ENCODE measurements around the gene PISD. TPM values are rescaled to one million over a fixed set of nuclear protein-coding genes. Genes with fewer than 3 reads are reported as not detected.

Gene PISD
- total and polyA plus RNA-seq, 2 donors (not counting 3 experiments of a cell fraction or from before 2014, with no cell fraction given): 53.4 to 58.0 TPM

DNA sequence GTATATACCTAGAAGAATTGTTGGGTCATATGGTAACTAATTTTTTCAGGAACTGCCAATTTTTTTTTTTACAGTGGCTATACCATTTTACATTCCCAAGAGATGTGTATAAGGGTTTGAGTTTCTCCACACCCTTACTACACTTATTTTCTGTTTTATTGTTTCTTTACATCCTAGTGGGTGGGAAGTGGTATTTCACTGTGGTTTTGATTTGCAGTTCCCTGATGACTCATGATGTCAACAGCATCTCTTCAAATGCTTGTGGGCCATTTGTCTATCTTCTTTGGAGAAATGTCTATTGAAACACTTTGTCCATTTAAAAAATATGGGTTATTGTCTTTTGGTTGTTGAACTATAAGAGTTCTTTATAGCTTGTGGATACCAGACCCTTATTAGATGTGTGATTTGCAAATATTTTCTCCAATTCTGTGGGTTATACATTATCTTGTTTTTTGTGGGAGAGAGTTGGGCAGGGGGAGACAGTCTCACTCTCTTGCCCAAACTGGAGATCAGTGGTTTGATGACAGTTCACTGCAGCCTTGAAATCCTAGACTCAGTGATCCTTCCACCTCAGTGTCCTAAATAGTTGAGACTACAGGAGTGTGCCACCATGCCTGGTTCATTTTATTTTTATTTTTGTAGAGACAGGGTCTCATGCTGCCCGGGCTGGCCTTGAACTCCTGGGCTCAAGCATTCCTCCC lies 30.3 kb upstream of the PISD start:
- Histone ChIP-seq H3K27ac (ENCODE audit: insufficient read depth, low read depth, low read length) (no peak overlapping the region), H2AFZ (ENCODE audit: low read depth, low read length) (no peak overlapping the region), H3K9ac (replicated peaks; ENCODE audit: extremely low read depth, insufficient read depth, low read length) (no peak overlapping the region), H3K36me3 (ENCODE audit: control insufficient read depth in 2 of 2, extremely low read depth in 1 of 2, insufficient read depth in 2 of 2, low read length in 2 of 2) (peaks cover 4 to 16% of the 10 kb centered on the region in 2 experiments), H3K79me2 (ENCODE audit: control insufficient read depth, insufficient read depth, low read length) (no peaks in the 10 kb centered on the region), H3K4me1 (ENCODE audit: control insufficient read depth, extremely low read depth, insufficient read depth, low read length) (peaks cover 3% of the 10 kb centered on the region), H3K4me2 (ENCODE audit: insufficient read depth, low read length) (no peak overlapping the region), H4K20me1 (replicated peaks; ENCODE audit: control insufficient read depth, extremely low read depth, insufficient read depth, low read length) (no peaks in the 10 kb centered on the region), H3K4me3 (replicated peaks in 1 of 3; ENCODE audit: insufficient read depth in 1 of 3, low read depth in 1 of 3, low read length in 3 of 3) (no peak overlapping the region), H3K9me1 (replicated peaks; ENCODE audit: control insufficient read depth, extremely low read depth, insufficient read depth, low read length) (no peaks in the 10 kb centered on the region), H3K27me3 (ENCODE audit: control insufficient read depth in 2 of 2, insufficient read depth in 2 of 2, low read length in 2 of 2) (no peaks in the 10 kb centered on the region), H3K9me3 (replicated peaks; ENCODE audit: control insufficient read depth, insufficient read depth, low read length) (no peaks in the 10 kb centered on the region)
- ChIA-PET CTCF (no interaction called here), POLR2A (no interaction called here)
- BruUV-seq (replicated peaks): no TSS peak
- FAIRE-seq: no peak
- intact Hi-C loops (cut with micrococcal nuclease) (no loop called here), dilution Hi-C loops (cut with MboI; ENCODE audit: extremely low pct_ligation_motif_present, low sequenced_read_pairs) (no loop called here)
- no peak for DNase-seq (ENCODE audit: low read depth, low spot score)
- TF ChIP-seq MAX (IDR thresholded peaks at IDR 0.05; ENCODE audit: insufficient read depth, insufficient read length) (no peak), FOS (IDR thresholded peaks at IDR 0.05; ENCODE audit: borderline replicate concordance, insufficient read depth, low read length) (peak; percentile 55), POLR2AphosphoS5 (IDR thresholded peaks at IDR 0.05; ENCODE audit: insufficient read depth, low read depth, low read length) (no peak), JUN (IDR thresholded peaks at IDR 0.05; ENCODE audit: borderline replicate concordance, insufficient read depth, insufficient read length, low read depth) (no peak), MYC (IDR thresholded peaks at IDR 0.05; ENCODE audit: low read depth, low read length) (no peak)

DNA sequence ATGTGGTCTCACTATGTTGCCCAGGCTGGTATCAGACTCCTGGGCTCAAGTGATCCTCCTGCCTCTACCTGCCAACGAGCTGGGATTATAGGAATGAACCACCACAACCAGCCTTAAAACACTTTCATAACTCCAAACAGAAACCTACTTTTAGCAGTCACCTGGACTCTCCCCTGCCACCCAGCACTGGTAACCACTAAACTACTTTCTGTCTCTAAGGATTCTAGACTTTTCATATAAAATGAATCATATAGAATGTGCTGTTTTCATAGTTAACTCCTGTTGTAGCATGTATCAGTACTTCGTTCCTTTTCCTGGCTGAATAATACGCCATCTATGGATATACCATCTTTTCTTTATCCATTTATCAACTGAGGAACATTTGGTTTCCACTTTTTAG lies 29.4 kb upstream of the PISD start:
- H3K36me3 ChIP-seq (ENCODE audit: control insufficient read depth in 2 of 2, extremely low read depth in 1 of 2, insufficient read depth in 2 of 2, low read length in 2 of 2): peaks cover 4 to 13% of the 10 kb centered on the region in 2 experiments
- H3K27me3 ChIP-seq (ENCODE audit: control insufficient read depth in 2 of 2, insufficient read depth in 2 of 2, low read length in 2 of 2): no peaks in the 10 kb centered on the region
- H3K27ac ChIP-seq (ENCODE audit: insufficient read depth, low read depth, low read length): no peak overlapping the region
- H3K4me1 ChIP-seq (ENCODE audit: control insufficient read depth, extremely low read depth, insufficient read depth, low read length): peaks cover 3% of the 10 kb centered on the region
- dilution Hi-C loops (cut with MboI; ENCODE audit: extremely low pct_ligation_motif_present, low sequenced_read_pairs): no loop called here
- no peak for TF ChIP-seq EZH2 (IDR thresholded peaks at IDR 0.05; ENCODE audit: borderline replicate concordance, low read depth, low read length, severe bottlenecking)
- TF ChIP-seq POLR2AphosphoS5 (IDR thresholded peaks at IDR 0.05; ENCODE audit: insufficient read depth, low read depth, low read length): no peak
- no peak for TF ChIP-seq MYC (IDR thresholded peaks at IDR 0.05; ENCODE audit: low read depth, low read length)
- no peak for TF ChIP-seq FOS (IDR thresholded peaks at IDR 0.05; ENCODE audit: borderline replicate concordance, insufficient read depth, low read length)
- no peak for TF ChIP-seq JUN (IDR thresholded peaks at IDR 0.05; ENCODE audit: borderline replicate concordance, insufficient read depth, insufficient read length, low read depth)
- no peak for TF ChIP-seq MAX (IDR thresholded peaks at IDR 0.05; ENCODE audit: insufficient read depth, insufficient read length)
- TF ChIP-seq GATA2 (IDR thresholded peaks at IDR 0.05; ENCODE audit: insufficient read depth, insufficient read length, low read depth, low read length): no peak
- no peak for TF ChIP-seq CTCF (IDR thresholded peaks at IDR 0.05; ENCODE audit: extremely low read depth in 1 of 2, insufficient read depth in 1 of 2, low read depth in 1 of 2, low read length in 2 of 2)
- no peak for TF ChIP-seq POLR2A (IDR thresholded peaks at IDR 0.05; ENCODE audit: low read depth, low read length)
- no peaks in the 10 kb centered on the region for H3K79me2 ChIP-seq (ENCODE audit: control insufficient read depth, insufficient read depth, low read length)
- no peaks in the 10 kb centered on the region for H4K20me1 ChIP-seq (replicated peaks; ENCODE audit: control insufficient read depth, extremely low read depth, insufficient read depth, low read length)
- H3K9ac ChIP-seq (replicated peaks; ENCODE audit: extremely low read depth, insufficient read depth, low read length): no peak overlapping the region
- POLR2A ChIA-PET: no interaction called here
- H3K9me1 ChIP-seq (replicated peaks; ENCODE audit: control insufficient read depth, extremely low read depth, insufficient read depth, low read length): no peaks in the 10 kb centered on the region
- no peak overlapping the region for H2AFZ ChIP-seq (ENCODE audit: low read depth, low read length)
- H3K4me3 ChIP-seq (replicated peaks in 1 of 3; ENCODE audit: insufficient read depth in 1 of 3, low read depth in 1 of 3, low read length in 3 of 3): no peak overlapping the region
- DNase-seq (ENCODE audit: low read depth, low spot score): no peak
- FAIRE-seq: no peak
- H3K9me3 ChIP-seq (replicated peaks; ENCODE audit: control insufficient read depth, insufficient read depth, low read length): no peaks in the 10 kb centered on the region
- intact Hi-C loops (cut with micrococcal nuclease): no loop called here
- CTCF ChIA-PET: interaction anchor here (1.5 kb wide), 1 partner anchor 26 kb away, joined by 5 read pairs; no protein-coding TSS in a partner anchor
- H3K4me2 ChIP-seq (ENCODE audit: insufficient read depth, low read length): no peak overlapping the region
- BruUV-seq (replicated peaks): no TSS peak
